WTC11 (cell line): ENCODE results near the gene SLC16A8. TPM values are rescaled to one million over a fixed set of nuclear protein-coding genes. Genes with fewer than 3 reads are reported as not detected.
"Not testable (repeated sequence)": the region's sequence is repeated elsewhere in the genome, so short reads cannot be mapped to it uniquely, and the experiment has no call there.

Experiments
- ATAC-seq: fragments of 200-7000 bp; cut with Tn5 transposase; 2 replicates; pipeline ENCODE4 v1.10.0; 2021; ENCODE audit warnings: mild to moderate bottlenecking, moderate library complexity
- CTCF ChIA-PET: fragments of 300-600 bp; sonication (Branson Sonifier 250); formaldehyde crosslinking; loops from one replicate; lab custom pipeline; 2021; ENCODE audit warnings: antibody characterized with exemption; lab: Charles Lee
- POLR2A ChIA-PET: fragments of 350-600 bp; sonication (Branson Sonifier 250); formaldehyde crosslinking; loops from one replicate; lab custom pipeline; 2021; ENCODE audit warnings: antibody characterized with exemption; lab: Charles Lee
- DNase-seq: peaks from one replicate; pipeline ENCODE4 v3.0.0; 2021; ENCODE audit warnings: low spot score
- H3K27ac Mint-ChIP-seq: 2 replicates; pipeline ENCODE4 v1.8.0; 2021; ENCODE audit warnings: mixed read lengths
- H3K27me3 Mint-ChIP-seq: 2 replicates; pipeline ENCODE4 v1.8.0; 2021; ENCODE audit warnings: low read depth, mild to moderate bottlenecking, moderate library complexity, mixed read lengths
- H3K36me3 Mint-ChIP-seq: 2 replicates; pipeline ENCODE4 v1.8.0; 2021; ENCODE audit warnings: mixed read lengths
- H3K4me1 Mint-ChIP-seq: 2 replicates; pipeline ENCODE4 v1.8.0; 2022; ENCODE audit warnings: mixed read lengths
- H3K4me3 Mint-ChIP-seq: 2 replicates; pipeline ENCODE4 v1.8.0; 2021; ENCODE audit warnings: mild to moderate bottlenecking, moderate library complexity, mixed read lengths
- H3K9me3 Mint-ChIP-seq: 2 replicates; pipeline ENCODE4 v1.8.0; 2021; ENCODE audit warnings: mixed read lengths
- ATF2 ChIP-seq: sonication (generic); formaldehyde crosslinking; IDR thresholded peaks from 2 replicates; pipeline ENCODE4 v1.8.1; 2022; ENCODE audit warnings: low read depth, missing genetic modification reagents, borderline replicate concordance
- HMGA2 ChIP-seq: fragments of 250-450 bp; sonication (Bioruptor Pico); IDR thresholded peaks from 2 replicates; pipeline ENCODE4 v1.4.0; 2021; ENCODE audit warnings: mild to moderate bottlenecking, moderate library complexity
- KAT7 ChIP-seq: sonication (generic); formaldehyde crosslinking; IDR thresholded peaks from 2 replicates; pipeline ENCODE4 v1.8.1; 2023; ENCODE audit warnings: missing genetic modification reagents, mild to moderate bottlenecking, borderline replicate concordance
- MLX ChIP-seq: sonication (generic); formaldehyde crosslinking; IDR thresholded peaks from 2 replicates; pipeline ENCODE4 v1.8.1; 2023; ENCODE audit warnings: mild to moderate bottlenecking, missing genetic modification reagents, moderate library complexity
- MYBL2 ChIP-seq: sonication (generic); formaldehyde crosslinking; IDR thresholded peaks from 2 replicates; pipeline ENCODE4 v1.8.1; 2023; ENCODE audit warnings: mild to moderate bottlenecking, moderate library complexity, missing genetic modification reagents
- SMAD3 ChIP-seq: sonication (generic); formaldehyde crosslinking; IDR thresholded peaks from 2 replicates; pipeline ENCODE4 v1.8.0; 2022; ENCODE audit warnings: missing genetic modification reagents, mild to moderate bottlenecking, borderline replicate concordance
- TEAD4 ChIP-seq: sonication (generic); formaldehyde crosslinking; IDR thresholded peaks from 2 replicates; pipeline ENCODE4 v1.8.0; 2022; ENCODE audit warnings: mild to moderate bottlenecking, missing genetic modification reagents
- TP53 ChIP-seq: sonication (generic); formaldehyde crosslinking; IDR thresholded peaks from 2 replicates; pipeline ENCODE4 v1.8.1; 2023; ENCODE audit warnings: mild to moderate bottlenecking, missing genetic modification reagents
- ZNF281 ChIP-seq: sonication (generic); formaldehyde crosslinking; IDR thresholded peaks from 2 replicates; pipeline ENCODE4 v1.8.0; 2023; ENCODE audit warnings: mild to moderate bottlenecking, missing genetic modification reagents
- ZNF532 ChIP-seq: fragments of 250-450 bp; sonication (Bioruptor Pico); IDR thresholded peaks from 2 replicates; pipeline ENCODE4 v1.9.0; 2021; ENCODE audit warnings: mild to moderate bottlenecking, borderline replicate concordance
- ZSCAN18 ChIP-seq: fragments of 250-450 bp; sonication (Bioruptor Pico); IDR thresholded peaks from 2 replicates; pipeline ENCODE4 v2.1.2; 2022; ENCODE audit warnings: mild to moderate bottlenecking, moderate library complexity
- total RNA-seq: library from RNA; stranded (reverse); gene quantifications from 3 replicates; pipeline ENCODE4 v1.2.3, GENCODE V29; 2021
- TF ChIP-seq, protein P1 (sequence below): sonication (generic); formaldehyde crosslinking; IDR thresholded peaks from 2 replicates; pipeline ENCODE4 v1.8.1; 2022; ENCODE audit warnings: missing genetic modification reagents, borderline replicate concordance
- TF ChIP-seq, protein P2 (sequence below): sonication (generic); formaldehyde crosslinking; IDR thresholded peaks from 2 replicates; pipeline ENCODE4 v1.8.0; 2022; ENCODE audit warnings: mild to moderate bottlenecking, missing genetic modification reagents

Gene SLC16A8
- total RNA-seq, 1 experiment from 2014 or later: 0.57 TPM

DNA sequence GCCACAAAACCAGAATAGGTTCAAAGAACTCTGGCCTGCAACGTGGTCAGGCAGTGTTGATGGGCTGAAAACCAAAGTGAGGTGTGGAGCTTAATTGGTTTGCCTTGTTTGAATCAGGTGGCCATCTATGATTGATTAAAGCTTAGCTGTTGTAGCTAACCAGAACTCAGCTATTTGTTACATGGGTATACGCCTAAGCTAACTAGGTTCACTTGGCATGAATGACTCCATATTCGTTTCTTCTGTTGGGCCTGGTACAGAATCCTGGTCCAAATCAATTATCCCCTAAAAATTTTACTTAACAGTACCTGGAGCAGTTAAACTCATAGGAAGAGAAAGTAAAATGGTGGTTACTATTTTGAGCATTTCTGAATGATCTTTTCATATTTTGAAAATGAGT is 34.2 kb upstream of the SLC16A8 start (continued):
- TF ChIP-seq ZNF532 (CRISPR knock-in tag) (no peak), HMGA2 (CRISPR knock-in tag) (no peak), ZNF281 (no peak), TEAD4 (CRISPR knock-in tag) (no peak), MLX (CRISPR knock-in tag) (no peak)

DNA sequence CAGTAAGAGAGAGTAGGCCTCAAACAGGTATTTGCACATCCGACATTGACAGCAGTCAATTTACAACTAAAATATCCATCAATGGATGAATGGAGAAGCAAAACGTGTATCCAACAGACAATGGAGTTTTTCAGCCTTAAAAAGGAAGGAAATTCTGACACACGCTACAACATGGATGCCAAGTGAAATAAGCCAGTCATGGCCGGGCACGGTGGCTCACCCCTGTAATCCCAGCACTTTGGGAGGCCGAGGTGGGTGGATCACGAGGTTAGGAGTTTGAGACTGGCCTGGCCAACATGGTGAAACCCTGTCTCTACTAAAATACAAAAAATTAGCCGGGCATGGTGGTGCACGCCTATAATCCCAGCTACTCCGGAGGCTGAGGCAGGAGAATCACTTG is 33.6 kb upstream of the SLC16A8 start:
- CTCF ChIA-PET: interaction anchor here (0.8 kb wide), 1 partner anchor 19 kb away, joined by 3 read pairs; no protein-coding TSS in a partner anchor
- H3K9me3 Mint-ChIP-seq, H3K27ac Mint-ChIP-seq, H3K27me3 Mint-ChIP-seq, ATAC-seq, DNase-seq, H3K4me1 Mint-ChIP-seq, H3K4me3 Mint-ChIP-seq, POLR2A ChIA-PET, H3K36me3 Mint-ChIP-seq: not testable (repeated sequence)

GRCh38 chr22:38115423-38116205 is 31.6 kb upstream of the SLC16A8 start:
- POLR2A ChIA-PET: no interaction called here
- TF ChIP-seq ATF2 (CRISPR knock-in tag) (no peak), SMAD3 (CRISPR knock-in tag) (no peak), ZNF281 (no peak), ZSCAN18 (no peak), MYBL2 (CRISPR knock-in tag) (no peak), HMGA2 (CRISPR knock-in tag) (no peak), KAT7 (no peak), TEAD4 (CRISPR knock-in tag) (no peak), TP53 (no peak)
- TF ChIP-seq, protein P1, sequence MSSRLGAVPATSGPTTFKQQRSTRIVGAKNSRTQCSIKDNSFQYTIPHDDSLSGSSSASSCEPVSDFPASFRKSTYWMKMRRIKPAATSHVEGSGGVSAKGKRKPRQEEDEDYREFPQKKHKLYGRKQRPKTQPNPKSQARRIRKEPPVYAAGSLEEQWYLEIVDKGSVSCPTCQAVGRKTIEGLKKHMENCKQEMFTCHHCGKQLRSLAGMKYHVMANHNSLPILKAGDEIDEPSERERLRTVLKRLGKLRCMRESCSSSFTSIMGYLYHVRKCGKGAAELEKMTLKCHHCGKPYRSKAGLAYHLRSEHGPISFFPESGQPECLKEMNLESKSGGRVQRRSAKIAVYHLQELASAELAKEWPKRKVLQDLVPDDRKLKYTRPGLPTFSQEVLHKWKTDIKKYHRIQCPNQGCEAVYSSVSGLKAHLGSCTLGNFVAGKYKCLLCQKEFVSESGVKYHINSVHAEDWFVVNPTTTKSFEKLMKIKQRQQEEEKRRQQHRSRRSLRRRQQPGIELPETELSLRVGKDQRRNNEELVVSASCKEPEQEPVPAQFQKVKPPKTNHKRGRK (CRISPR knock-in tag): no peak
- TF ChIP-seq, protein P2, sequence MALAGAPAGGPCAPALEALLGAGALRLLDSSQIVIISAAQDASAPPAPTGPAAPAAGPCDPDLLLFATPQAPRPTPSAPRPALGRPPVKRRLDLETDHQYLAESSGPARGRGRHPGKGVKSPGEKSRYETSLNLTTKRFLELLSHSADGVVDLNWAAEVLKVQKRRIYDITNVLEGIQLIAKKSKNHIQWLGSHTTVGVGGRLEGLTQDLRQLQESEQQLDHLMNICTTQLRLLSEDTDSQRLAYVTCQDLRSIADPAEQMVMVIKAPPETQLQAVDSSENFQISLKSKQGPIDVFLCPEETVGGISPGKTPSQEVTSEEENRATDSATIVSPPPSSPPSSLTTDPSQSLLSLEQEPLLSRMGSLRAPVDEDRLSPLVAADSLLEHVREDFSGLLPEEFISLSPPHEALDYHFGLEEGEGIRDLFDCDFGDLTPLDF: no peak

More at GRCh38 chr22:38115423-38116205, 31.6 kb upstream of the SLC16A8 start:
- Mint-ChIP-seq H3K27me3 (no peaks in the 10 kb centered on the region; the same call in 1 of the 2 replicates), H3K36me3 (no peaks in the 10 kb centered on the region), H3K27ac (no peak overlapping the region), H3K4me3 (no peak overlapping the region), H3K9me3 (no peaks in the 10 kb centered on the region), H3K4me1 (peaks cover 8% of the 10 kb centered on the region)
- CTCF ChIA-PET: interaction anchor here (0.5 to 11.1 kb wide), 13 partner anchors 8 to 88 kb away, joined by 3 to 222 read pairs (median 9); partner anchors contain the start of gene SLC16A8
- ATAC-seq (no peak), DNase-seq (no peak)
